COLO668 (cell line): ENCODE results near the gene NKAIN2.
A peak's percentile ranks its signal among the peaks of the same experiment; 100 is the strongest.
"Not testable (repeated sequence)": the region's sequence is repeated elsewhere in the genome, so short reads cannot be mapped to it uniquely, and the experiment has no call there.

Experiments
- DNase-seq: peaks from one replicate; lab custom pipeline; 2025; ENCODE audit not compliant: unreplicated experiment; lab: John Stamatoyannopoulos, UW

Gene NKAIN2

DNA sequence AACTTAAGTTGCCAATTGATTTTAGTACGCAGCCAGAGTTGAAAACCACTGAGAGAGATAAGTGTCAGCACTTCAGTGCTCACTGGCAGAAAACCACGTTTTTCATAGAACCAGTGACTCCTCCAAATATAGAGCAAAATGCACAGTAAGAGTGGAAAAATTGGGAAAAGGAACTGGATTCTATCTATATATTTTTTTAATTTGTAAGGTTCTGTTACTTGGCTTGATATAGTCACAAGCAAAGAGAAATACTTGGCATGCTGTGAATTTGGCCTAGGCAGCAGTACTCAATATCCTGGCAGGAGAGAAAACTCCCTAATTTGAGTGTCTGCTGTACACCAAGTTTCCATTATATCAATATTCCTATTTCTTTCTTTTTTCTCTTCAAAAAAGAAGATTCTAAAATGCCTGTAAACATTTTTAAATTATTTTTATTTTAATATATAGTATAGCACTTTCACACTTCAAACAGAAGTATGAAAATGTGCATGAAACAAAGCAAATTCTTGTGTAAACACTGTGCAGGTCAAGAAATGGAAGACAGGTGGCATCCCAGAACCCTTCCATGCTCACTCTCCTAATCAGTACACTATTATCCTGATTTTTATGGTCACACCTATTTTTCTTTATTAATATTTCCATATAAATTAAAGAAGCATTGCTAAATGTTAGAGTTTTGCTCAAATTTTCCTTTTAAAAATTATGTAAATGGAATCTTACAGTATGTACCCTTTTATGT is 596.8 kb downstream of the NKAIN2 start:
- no peak for DNase-seq

DNA sequence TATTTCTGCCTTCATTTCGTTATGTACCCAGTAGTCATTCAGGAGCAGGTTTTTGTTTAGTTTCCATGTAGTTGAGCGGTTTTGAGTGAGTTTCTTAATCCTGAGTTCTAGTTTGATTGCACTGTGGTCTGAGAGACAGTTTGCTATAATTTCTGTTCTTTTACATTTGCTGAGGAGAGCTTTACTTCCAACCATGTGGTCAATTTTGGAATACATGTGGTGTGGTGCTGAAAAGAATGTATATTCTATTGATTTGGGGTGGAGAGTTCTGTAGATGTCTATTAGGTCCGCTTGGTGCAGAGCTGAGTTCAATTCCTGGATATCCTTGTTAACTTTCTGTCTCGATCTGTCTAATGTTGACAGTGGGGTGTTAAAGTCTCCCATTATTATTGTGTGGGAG is 606.8 kb downstream of the NKAIN2 start:
- DNase-seq, result not testable (repeated sequence)

DNA sequence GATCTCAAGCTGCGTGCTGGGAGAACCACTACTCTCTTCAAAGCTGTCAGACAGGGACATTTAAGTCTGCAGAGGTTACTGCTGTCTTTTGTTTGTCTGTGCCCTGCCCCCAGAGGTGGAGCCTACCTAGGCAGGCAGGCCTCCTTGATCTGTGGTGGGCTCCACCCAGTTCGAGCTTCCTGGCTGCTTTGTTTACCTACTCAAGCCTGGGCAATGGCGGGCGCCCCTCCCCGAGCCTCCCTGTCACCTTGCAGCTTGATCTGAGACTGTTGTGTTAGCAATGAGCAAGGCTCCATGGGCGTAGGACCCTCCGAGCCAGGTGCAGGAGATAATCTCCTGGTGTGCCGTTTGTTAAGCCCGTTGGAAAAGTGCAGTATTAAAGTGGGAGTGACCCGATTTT is 609.0 kb downstream of the NKAIN2 start:
- DNase-seq, result not testable (repeated sequence)

DNA sequence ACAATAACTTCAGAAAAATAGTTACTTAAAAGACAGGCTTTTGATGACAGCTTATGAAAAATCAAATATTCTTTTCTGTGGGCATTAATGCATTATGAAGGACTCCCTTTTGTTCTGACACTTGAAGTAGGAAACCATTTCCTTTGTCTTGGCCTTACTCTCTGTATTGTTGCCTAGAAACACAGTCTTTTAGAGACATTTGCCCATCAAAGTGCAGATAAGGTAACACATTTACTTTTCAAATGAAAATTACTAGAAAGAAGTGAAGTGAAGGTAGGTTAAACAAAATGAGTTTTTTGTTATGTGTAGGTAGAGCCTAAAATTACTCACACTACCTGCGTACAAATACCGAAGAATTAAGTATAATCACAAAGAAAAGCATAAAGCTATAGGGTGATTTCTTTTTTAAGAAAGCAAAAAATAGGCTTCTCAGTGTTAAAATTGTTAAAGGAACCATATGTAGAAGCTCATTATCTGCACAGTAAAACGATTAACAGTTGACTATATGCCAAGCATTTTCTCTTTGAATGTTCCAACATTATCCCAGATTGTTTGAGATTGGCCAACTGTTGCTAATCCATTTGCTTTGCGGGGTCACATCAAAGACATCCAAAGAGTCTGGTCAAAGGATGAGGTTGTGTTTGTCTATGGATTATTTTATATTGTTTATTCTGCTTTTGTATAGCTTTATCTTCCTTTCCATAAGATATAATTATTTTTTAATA is 616.6 kb downstream of the NKAIN2 start:
- no peak for DNase-seq

DNA sequence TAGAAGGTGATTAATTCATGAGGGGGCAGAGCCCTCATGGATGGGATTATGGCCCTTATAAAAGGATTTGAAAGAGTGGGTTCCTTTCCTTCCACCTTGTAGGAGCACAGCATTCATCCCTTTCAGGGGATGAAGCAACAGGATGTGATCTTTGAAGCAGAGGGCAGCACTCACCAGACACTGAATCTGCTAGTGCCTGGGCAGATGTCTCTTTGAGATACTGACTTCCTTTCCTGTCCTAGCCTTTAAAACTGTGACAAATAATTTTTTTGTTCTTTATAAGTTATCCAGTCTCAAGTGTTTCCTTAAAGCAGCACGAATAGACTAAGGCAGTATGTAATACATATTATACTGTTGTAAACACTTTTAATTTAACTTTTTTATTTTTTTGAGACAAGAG is 620.0 kb downstream of the NKAIN2 start:
- no peak for DNase-seq

DNA sequence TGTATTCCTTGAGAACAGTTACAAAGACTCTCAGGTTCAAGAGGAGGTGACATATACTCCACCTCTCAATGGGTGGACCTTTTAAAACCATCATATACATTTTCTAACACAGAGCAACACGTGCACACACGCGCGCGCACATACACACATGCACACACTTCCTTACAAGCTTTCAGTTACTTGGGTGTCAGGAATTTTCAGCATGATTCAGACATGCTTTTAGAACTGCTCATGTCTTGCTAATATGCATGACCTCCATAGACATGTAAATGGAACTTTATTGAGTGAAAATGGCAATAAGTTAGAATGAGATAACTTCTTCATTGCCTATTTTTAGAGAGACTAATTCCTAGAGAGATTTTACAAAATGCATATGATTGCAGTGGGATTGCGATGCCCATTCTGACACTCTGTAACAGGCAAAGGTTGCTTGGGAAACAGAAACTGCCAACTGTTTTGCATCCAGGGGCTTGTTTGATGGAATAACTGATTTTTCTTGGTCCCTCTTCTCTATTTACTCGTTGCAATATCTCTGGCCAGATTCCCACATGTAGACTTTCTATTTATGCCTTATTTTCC is 627.2 kb downstream of the NKAIN2 start:
- DNase-seq, result no peak

DNA sequence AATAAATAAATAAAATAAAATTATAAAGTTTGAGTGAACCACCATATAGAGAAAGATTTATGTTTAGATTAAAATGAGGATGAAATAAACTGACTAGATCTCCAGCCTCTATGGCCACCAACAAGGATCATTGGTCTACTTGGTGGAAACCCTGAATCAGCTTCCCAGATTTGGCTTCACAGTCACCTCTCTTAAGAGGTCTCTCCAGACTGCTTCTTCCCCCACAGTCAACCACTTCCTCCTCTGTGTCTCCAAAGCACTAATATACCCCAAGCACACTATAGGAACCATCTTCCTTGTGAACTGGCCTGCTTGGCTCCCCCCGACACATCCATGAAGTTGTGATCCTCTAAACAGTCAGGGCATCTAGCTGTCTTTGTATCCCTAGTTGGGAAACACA is 629.0 kb downstream of the NKAIN2 start:
- DNase-seq, result no peak

DNA sequence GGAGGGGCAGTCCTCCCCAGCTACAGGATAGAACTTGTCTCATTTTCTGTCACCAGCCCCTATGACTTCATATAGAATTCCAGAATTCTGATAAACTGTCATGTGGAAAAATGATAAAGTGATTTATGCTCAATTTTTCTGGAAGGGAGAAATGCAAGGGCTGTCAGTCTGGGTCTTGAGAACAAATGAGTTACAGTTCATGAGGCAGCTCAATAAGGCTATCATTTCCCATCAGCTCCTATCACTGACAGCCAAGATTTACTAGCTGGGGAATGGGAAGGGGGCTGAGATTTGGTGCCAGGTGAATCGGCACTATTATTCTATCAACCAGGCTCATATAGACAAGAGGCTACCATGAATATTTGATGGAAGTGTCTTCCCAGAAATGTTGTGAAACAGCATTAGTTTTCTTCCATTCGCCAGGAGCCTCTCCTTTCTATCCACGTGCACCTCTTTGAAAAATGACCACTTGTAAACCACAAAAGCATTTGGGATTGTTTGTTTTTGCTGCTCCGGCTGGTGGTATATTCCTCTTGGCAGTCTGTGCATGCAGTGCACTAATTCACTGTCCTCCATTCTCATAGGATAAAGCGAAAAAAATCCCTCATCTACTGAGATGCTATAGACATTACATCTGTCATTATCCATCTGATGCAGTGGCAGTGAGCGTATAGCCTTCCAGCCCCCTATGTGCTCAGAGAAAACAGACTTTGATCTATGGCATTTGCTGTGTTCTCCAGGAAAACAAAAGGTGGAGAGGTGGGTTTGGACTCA is 629.9 kb downstream of the NKAIN2 start:
- peak; percentile 33 for DNase-seq

DNA sequence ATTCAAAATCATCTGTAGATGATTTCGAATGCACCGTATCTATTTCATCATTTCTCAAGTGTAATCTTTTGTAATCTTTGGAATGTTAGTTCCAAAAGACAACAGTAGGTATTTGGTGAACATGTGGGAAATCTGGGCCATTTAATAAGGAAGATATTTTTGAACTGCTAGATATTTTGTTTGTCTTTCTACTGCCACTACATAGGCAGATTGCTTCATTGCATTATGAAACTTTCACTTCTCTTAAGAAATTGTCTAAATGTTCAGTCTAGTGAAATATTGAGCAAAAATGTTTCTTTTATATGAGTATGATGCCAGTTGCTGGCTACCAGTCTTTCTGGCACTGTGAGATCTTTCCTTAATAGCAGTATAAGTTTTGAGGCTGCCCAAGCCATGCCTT is 630.8 kb downstream of the NKAIN2 start:
- no peak for DNase-seq

DNA sequence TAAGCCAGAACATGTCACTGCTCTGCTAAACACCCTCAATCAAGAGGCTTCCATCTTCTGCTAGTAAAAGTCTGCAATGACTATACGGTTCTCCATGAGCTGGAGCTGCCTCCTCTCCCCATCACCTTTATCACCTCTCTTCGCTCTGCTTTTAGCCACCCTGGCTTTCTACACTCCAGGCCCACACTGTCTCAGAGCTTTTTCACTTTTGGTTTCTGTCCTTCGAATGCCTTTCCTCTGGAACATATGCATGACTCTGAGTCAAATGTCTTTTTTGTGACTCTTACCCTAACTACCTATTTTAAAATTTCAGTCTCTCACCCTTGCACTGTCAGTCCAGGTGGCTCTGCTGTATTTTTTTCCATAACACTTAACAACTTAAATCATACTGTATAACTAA is 633.1 kb downstream of the NKAIN2 start:
- DNase-seq, result no peak

DNA sequence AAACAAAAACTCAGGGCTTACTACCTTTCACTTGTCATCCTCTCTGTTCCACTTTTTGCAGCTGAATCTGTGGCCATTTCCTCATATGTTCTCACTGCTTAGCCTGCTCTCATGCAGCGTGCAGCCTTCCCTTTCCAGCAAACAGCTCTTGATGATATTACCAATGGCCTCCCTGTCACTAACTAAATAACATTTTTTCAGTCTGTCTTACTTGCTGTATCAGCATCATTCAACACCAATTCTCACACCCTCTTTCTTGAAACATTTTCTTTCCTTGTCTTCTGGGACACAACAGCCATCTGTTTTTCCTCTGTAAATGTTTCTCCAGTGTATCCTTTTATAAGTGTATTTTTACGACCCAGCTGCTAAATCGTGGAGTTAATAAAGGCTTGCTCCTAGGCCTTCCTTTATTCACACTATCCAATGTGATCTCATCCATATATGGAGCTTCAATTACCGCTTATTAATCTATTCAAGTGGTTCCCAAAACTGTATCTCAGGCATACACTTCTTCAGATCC is 634.9 kb downstream of the NKAIN2 start:
- no peak for DNase-seq

DNA sequence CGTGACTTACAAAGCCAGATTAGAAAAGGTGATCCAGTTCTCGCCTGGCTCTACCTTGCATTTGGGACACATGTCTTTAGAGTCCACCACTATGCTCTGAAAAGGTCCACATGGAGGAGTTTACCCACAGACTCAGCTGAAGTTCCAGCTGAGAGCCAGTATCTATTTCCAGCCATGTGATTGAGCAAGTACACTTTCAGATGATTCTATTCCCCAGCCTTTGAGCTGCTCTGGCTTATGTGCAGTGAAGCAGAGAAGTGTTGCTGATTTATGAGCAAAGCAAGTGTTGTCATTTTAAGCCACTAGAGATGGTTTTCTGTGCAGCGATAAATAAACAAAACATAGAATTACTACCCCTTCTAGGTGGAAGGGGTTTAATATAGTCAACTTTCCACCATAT is 637.8 kb downstream of the NKAIN2 start:
- DNase-seq, result peak; percentile 7

DNA sequence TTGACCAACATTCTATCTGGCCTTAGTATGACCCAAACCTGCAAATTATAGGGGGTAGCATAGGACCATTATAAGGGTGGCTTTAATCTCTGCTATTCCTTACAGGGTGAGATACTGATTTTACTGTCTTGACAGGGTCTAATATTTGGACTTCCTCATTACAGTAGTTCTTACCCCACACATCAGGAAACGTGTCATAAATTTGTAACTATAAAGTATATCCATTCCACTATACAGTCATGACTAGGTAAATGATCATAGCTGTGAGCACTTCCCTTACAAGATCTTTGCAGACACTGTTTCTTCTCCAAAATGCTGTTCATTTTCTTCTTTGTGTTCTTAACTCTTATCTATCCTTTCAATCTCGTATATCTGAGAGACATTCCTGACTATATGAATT is 639.9 kb downstream of the NKAIN2 start:
- DNase-seq, result no peak

DNA sequence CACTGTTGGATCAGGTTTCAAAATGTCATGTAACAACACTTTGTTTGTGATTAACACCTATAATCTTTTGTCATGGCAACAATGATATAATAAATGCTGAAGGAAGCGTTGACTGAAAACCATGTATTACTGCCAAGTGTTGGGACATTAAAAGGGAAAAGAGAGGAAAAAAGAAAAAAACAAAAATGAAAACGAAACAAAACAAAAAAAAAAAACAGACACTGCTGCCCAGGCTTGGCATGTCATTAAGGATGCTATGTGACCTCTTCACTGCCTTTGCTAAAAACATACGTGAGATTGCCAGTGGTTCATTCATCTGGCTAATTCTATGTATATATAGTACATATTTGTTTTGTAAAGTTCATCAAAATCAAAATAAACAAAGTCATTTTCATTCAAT is 641.9 kb downstream of the NKAIN2 start:
- no peak for DNase-seq

DNA sequence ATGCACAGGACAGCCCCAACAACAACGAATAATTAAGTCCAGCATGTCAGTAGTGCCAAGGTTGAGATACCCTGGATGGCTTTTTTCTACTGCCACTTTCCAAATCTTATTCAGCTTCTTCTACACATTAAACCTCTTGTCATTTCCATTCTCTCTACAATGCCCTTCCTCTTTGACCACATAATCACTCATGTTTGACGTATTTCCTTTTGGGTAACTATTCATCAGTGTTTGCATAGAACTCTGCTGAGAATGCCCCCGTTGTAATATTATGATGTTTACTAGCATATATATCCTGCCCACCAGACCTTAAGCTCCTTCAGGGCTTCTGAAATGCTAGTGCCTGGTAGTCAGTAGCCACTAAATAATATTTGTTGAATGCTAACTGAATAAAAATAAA is 643.3 kb downstream of the NKAIN2 start:
- DNase-seq, result no peak

DNA sequence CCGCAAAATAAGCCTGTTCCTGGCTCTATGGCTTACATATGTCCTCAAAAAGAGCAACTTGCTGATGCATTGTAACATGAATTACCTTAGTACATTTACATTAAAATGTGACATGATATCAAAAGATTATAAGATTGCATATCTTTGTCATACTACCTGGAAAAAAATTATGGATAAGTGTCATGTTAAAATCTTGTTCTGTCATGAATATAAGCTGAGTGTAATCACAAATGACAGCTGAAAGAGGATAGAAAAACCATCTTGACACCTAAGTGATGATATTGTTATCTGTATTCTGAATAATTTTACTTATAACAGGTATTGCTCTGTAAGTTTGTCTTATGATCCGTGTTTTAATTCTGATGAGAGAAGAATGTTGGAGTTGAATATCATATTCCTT is 655.6 kb downstream of the NKAIN2 start:
- no peak for DNase-seq

DNA sequence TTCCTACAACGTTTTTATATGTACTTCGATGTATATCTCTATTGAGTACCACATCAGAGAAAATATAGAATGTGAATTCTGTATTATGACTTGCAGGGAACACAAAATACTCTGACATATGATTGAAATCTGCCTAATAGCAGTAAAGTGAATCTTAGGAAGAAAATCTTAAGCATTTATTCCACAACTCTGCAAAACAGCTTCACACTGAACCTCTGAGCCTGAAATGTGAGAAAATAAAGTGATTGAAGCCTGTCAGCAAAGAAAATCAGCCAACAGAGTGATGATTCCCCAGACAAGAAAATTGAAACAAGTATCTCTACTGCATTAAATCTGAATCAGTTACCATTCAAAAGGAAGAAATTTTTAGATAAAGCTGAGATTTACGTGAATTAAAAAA is 659.1 kb downstream of the NKAIN2 start:
- DNase-seq, result no peak

DNA sequence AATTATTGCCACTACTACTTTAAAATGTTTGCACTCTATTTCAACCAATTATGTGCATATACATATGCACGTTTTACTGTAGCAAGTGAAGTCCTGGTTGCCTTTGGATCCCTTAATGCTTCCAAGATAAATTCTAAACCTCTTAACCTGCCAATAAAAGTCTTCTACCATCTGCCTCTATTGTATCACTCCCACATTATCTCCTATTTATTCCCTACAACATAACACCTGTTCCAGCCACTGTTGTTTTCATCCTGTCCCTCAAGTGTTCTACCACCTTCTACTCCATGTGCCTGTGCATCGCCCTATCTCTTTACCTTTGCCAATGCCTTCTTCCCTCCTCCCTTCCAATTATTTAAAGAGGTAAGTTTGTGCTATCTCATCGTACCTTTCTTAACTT is 659.6 kb downstream of the NKAIN2 start:
- no peak for DNase-seq

DNA sequence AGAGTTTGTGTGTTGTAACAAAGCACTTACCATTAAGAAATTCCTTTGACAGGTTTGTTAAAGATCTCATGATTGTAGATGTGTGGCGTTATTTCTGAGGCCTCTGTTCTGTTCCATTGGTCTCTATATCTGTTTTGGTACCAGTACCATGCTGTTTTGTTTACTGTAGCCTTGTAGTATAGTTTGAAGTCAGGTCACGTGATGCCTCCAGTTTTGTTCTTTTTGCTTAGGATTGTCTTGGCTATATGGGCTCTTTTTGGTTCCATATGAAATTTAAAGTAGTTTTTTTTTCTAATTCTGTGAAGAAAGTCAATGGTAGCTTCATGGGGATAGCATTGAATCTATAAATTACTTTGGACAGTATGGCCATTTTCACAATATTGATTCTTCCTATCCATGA is 660.9 kb downstream of the NKAIN2 start:
- not testable (repeated sequence) for DNase-seq

DNA sequence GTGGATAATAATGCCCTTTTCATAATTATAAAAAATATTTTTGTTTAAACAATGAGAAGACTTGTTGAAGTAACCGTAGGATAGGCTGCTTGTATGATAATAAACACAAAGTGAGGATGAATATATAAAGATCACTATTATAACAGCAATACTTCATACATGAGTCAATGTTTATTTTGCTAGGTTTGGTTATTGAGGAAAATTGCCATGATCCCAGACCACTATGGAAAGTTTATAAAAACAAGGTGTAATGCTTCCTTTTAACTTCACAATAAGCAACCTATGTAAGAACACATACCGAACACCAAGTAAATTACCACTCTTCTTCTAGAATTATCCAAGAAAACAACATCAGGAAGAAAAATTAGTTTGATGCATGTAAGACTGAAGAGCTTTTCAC is 663.3 kb downstream of the NKAIN2 start:
- no peak for DNase-seq

DNA sequence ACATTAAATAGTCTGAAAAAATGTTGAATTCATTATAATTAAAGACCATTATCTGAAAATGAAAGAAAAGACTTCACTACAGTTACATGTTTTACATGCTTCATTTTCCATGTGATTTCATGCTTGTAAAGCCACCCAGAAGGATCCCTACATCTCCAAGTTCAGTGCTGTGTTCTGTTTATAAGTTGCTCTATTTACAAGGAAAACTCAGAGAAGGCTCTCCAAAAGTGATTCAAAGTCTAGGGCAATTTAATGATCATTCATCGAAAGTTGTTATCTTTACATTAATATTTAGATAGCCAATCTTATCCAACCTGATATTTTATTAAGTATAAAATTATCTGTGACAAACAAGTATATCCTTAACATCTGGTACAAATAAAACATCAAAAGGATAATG is 663.7 kb downstream of the NKAIN2 start:
- no peak for DNase-seq
